HCT116 (cell line): Measurements from ENCODE around the gene LILRB3.

ENCODE experiments used
- CTCF ChIP-seq, 3 experiments: fragments of 200-600 bp in 1 of 3; sonication (generic) in 1 of 3; IDR thresholded peaks in 2 of 3; conservative IDR thresholded peaks in 1 of 3; 2 replicates each; pipeline ENCODE4 v1.5.1; 2012 to 2017; ENCODE audit warnings: low read depth in 2 of 3, low read length in 2 of 3, antibody characterized with exemption in 1 of 3, borderline replicate concordance in 1 of 3, control low read depth in 1 of 3, mild to moderate bottlenecking in 1 of 3, mixed read lengths in 1 of 3, mixed run types in 1 of 3, moderate library complexity in 1 of 3; ENCODE audit not compliant: insufficient read depth in 1 of 3
- EGR1 ChIP-seq: IDR thresholded peaks from 2 replicates; pipeline ENCODE4 v1.6.1; 2012; ENCODE audit warnings: low read depth
- ELF1 ChIP-seq: IDR thresholded peaks from 2 replicates; pipeline ENCODE4 v1.6.1; 2012; ENCODE audit warnings: low read depth, borderline replicate concordance
- EZH2 ChIP-seq: fragments of 200-600 bp; sonication (generic); IDR thresholded peaks from 2 replicates; pipeline ENCODE4 v1.6.1; 2017; ENCODE audit warnings: antibody characterized with exemption, mixed run types
- JUND ChIP-seq: IDR thresholded peaks from 2 replicates; pipeline ENCODE4 v1.6.1; 2012
- MAX ChIP-seq: IDR thresholded peaks from 2 replicates; pipeline ENCODE4 v1.6.1; 2012
- POLR2A ChIP-seq: IDR thresholded peaks from 2 replicates; pipeline ENCODE4 v1.7.0; 2011; ENCODE audit warnings: borderline replicate concordance; ENCODE audit not compliant: insufficient read depth, insufficient read length; ENCODE audit errors: extremely low read depth
- POLR2AphosphoS5 ChIP-seq: IDR thresholded peaks from 2 replicates; pipeline ENCODE4 v1.6.1; 2011; ENCODE audit warnings: mild to moderate bottlenecking, low read depth, low read length, moderate library complexity
- RAD21 ChIP-seq: IDR thresholded peaks from 2 replicates; pipeline ENCODE4 v1.6.1; 2012; ENCODE audit warnings: low read depth, mild to moderate bottlenecking
- REST ChIP-seq: IDR thresholded peaks from 2 replicates; pipeline ENCODE4 v1.6.1; 2012; ENCODE audit warnings: low read depth
- YY1 ChIP-seq: IDR thresholded peaks from 2 replicates; pipeline ENCODE4 v1.6.1; 2011; ENCODE audit warnings: low read length, low read depth, moderate library complexity, mild to moderate bottlenecking; ENCODE audit not compliant: insufficient replicate concordance; ENCODE audit errors: extremely low read depth
- TF ChIP-seq, protein P1 (sequence below): IDR thresholded peaks from 2 replicates; pipeline ENCODE4 v1.6.1; 2012

DNA sequence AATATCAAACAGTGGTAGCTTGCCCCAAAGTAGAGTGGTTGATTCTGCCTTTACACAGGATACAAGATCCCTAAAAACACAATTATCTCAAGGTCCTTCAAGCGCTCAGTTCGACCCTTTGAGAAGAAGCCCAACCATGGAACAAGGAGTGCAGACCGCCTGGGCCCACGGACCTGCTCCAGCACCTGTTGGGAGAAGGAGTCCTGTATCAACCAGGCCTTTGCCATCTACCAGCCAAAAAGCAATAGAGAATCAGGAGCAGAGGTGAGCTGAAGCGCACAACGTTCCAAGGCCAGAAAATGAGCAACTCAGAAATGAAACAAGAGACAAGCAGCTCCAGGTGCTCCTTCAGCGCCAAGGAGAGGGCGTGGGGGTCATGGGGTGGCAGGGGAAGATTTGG, 6.3 kb upstream of the LILRB3 start:
- TF ChIP-seq RAD21 (no peak), CTCF (IDR thresholded peaks at IDR 0.05 in 2 of 3, conservative IDR thresholded peaks at IDR 0.05 in 1 of 3; ENCODE audit: borderline replicate concordance in 1 of 3, insufficient read depth in 1 of 3, low read depth in 2 of 3, low read length in 2 of 3) (no peak), ELF1 (no peak), EZH2 (no peak), POLR2AphosphoS5 (no peak), JUND (no peak), REST (no peak), EGR1 (no peak), POLR2A (no peak), MAX (no peak), YY1 (no peak)
- TF ChIP-seq, protein P1, sequence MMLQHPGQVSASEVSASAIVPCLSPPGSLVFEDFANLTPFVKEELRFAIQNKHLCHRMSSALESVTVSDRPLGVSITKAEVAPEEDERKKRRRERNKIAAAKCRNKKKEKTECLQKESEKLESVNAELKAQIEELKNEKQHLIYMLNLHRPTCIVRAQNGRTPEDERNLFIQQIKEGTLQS, result no peak
